BLaER1 (cell line): ENCODE measurements around the gene SLC9C1.

Experiments
- H3K27ac ChIP-seq: shearing (Covaris generic); formaldehyde crosslinking; 2 replicates; pipeline ENCODE4 v1.8.1; 2022
- H3K27me3 ChIP-seq: shearing (Covaris generic); formaldehyde crosslinking; 2 replicates; pipeline ENCODE4 v1.8.1; 2022
- H3K36me3 ChIP-seq: shearing (Covaris generic); formaldehyde crosslinking; 2 replicates; pipeline ENCODE4 v1.8.1; 2022
- H3K4me1 ChIP-seq: shearing (Covaris generic); formaldehyde crosslinking; 2 replicates; pipeline ENCODE4 v1.8.1; 2022
- H3K4me2 ChIP-seq: shearing (Covaris generic); formaldehyde crosslinking; 2 replicates; pipeline ENCODE4 v1.8.1; 2022
- H3K4me3 ChIP-seq: shearing (Covaris generic); formaldehyde crosslinking; 2 replicates; pipeline ENCODE4 v1.8.1; 2022
- H3K9ac ChIP-seq: shearing (Covaris generic); formaldehyde crosslinking; 2 replicates; pipeline ENCODE4 v1.8.1; 2022
- H3K9me3 ChIP-seq: shearing (Covaris generic); formaldehyde crosslinking; 2 replicates; pipeline ENCODE4 v1.8.1; 2022
- H4K20me1 ChIP-seq: shearing (Covaris generic); formaldehyde crosslinking; 2 replicates; pipeline ENCODE4 v1.8.1; 2022
- Cebpa-rat ChIP-seq: shearing (Covaris generic); IDR thresholded peaks from 2 replicates; pipeline ENCODE4 v1.8.1; 2022

Gene SLC9C1

GRCh38 chr3:112280266-112280665 lies 13.8 kb downstream of the SLC9C1 start:
- no peak overlapping the region for H3K4me3 ChIP-seq
- no peaks in the 10 kb centered on the region for H4K20me1 ChIP-seq
- no peaks in the 10 kb centered on the region for H3K27me3 ChIP-seq
- TF ChIP-seq Cebpa-rat = no peak
- no peaks in the 10 kb centered on the region for H3K36me3 ChIP-seq
- H3K4me1 ChIP-seq = no peaks in the 10 kb centered on the region
- H3K4me2 ChIP-seq = no peak overlapping the region
- H3K27ac ChIP-seq = no peak overlapping the region
- H3K9ac ChIP-seq = no peak overlapping the region
- no peaks in the 10 kb centered on the region for H3K9me3 ChIP-seq

- H3K4me1 ChIP-seq = no peaks in the 10 kb centered on the region
- H3K4me2 ChIP-seq = no peak overlapping the region
- no peak overlapping the region for H3K4me3 ChIP-seq
- H4K20me1 ChIP-seq = no peaks in the 10 kb centered on the region
- H3K27me3 ChIP-seq = no peaks in the 10 kb centered on the region
- no peak for TF ChIP-seq Cebpa-rat
- no peaks in the 10 kb centered on the region for H3K9me3 ChIP-seq
- H3K9ac ChIP-seq = no peak overlapping the region
- H3K27ac ChIP-seq = no peak overlapping the region
- no peaks in the 10 kb centered on the region for H3K36me3 ChIP-seq
Measured at GRCh38 chr3:112273536-112273935, 20.5 kb downstream of the SLC9C1 start.

- H3K36me3 ChIP-seq = no peaks in the 10 kb centered on the region
- no peak overlapping the region for H3K4me3 ChIP-seq
- no peak overlapping the region for H3K27ac ChIP-seq
- H3K4me2 ChIP-seq = no peak overlapping the region
- no peaks in the 10 kb centered on the region for H4K20me1 ChIP-seq
- no peaks in the 10 kb centered on the region for H3K27me3 ChIP-seq
- no peak for TF ChIP-seq Cebpa-rat
- no peaks in the 10 kb centered on the region for H3K4me1 ChIP-seq
- no peak overlapping the region for H3K9ac ChIP-seq
- H3K9me3 ChIP-seq = no peaks in the 10 kb centered on the region
Measured at GRCh38 chr3:112261742-112262141, 32.3 kb downstream of the SLC9C1 start.

GRCh38 chr3:112260563-112260962 lies 33.5 kb downstream of the SLC9C1 start:
- no peaks in the 10 kb centered on the region for H4K20me1 ChIP-seq
- H3K36me3 ChIP-seq = no peaks in the 10 kb centered on the region
- H3K27me3 ChIP-seq = no peaks in the 10 kb centered on the region
- no peak for TF ChIP-seq Cebpa-rat
- H3K9me3 ChIP-seq = no peaks in the 10 kb centered on the region; the same call in 1 of the 2 replicates
- H3K9ac ChIP-seq = no peak overlapping the region
- H3K4me2 ChIP-seq = no peak overlapping the region
- no peak overlapping the region for H3K27ac ChIP-seq
- H3K4me3 ChIP-seq = no peak overlapping the region
- no peaks in the 10 kb centered on the region for H3K4me1 ChIP-seq

GRCh38 chr3:112253301-112253971 lies 40.6 kb downstream of the SLC9C1 start:
- no peak overlapping the region for H3K9ac ChIP-seq
- H3K27ac ChIP-seq = no peak overlapping the region
- no peaks in the 10 kb centered on the region for H4K20me1 ChIP-seq
- no peaks in the 10 kb centered on the region for H3K36me3 ChIP-seq
- no peaks in the 10 kb centered on the region for H3K4me1 ChIP-seq
- TF ChIP-seq Cebpa-rat = no peak
- H3K4me3 ChIP-seq = no peak overlapping the region
- no peaks in the 10 kb centered on the region for H3K27me3 ChIP-seq
- H3K9me3 ChIP-seq = peaks cover 27% of the 10 kb centered on the region
- H3K4me2 ChIP-seq = no peak overlapping the region

- no peaks in the 10 kb centered on the region for H3K36me3 ChIP-seq
- H4K20me1 ChIP-seq = no peaks in the 10 kb centered on the region
- no peak overlapping the region for H3K4me3 ChIP-seq
- H3K9me3 ChIP-seq = peaks cover 14% of the 10 kb centered on the region
- no peak for TF ChIP-seq Cebpa-rat
- no peak overlapping the region for H3K4me2 ChIP-seq
- H3K27ac ChIP-seq = no peak overlapping the region
- H3K27me3 ChIP-seq = no peaks in the 10 kb centered on the region
- H3K9ac ChIP-seq = no peak overlapping the region
- peaks cover 11% of the 10 kb centered on the region for H3K4me1 ChIP-seq
Measured at GRCh38 chr3:112247900-112248299, 46.1 kb downstream of the SLC9C1 start.

GRCh38 chr3:112247350-112247749 lies 46.7 kb downstream of the SLC9C1 start:
- TF ChIP-seq Cebpa-rat = no peak
- Histone ChIP-seq H3K27me3 (no peaks in the 10 kb centered on the region), H4K20me1 (no peaks in the 10 kb centered on the region), H3K9ac (no peak overlapping the region), H3K9me3 (peaks cover 8% of the 10 kb centered on the region; the same call in 1 of the 2 replicates), H3K4me1 (peaks cover 11% of the 10 kb centered on the region), H3K36me3 (no peaks in the 10 kb centered on the region), H3K4me2 (peak overlapping the region; percentile 23), H3K4me3 (no peak overlapping the region), H3K27ac (no peak overlapping the region)

GRCh38 chr3:112233083-112233482 lies 60.9 kb downstream of the SLC9C1 start:
- Histone ChIP-seq H3K9ac (no peak overlapping the region), H3K9me3 (no peaks in the 10 kb centered on the region), H3K27me3 (no peaks in the 10 kb centered on the region), H3K4me2 (no peak overlapping the region), H3K36me3 (no peaks in the 10 kb centered on the region), H3K4me1 (no peaks in the 10 kb centered on the region), H3K4me3 (no peak overlapping the region), H4K20me1 (no peaks in the 10 kb centered on the region), H3K27ac (no peak overlapping the region)
- TF ChIP-seq Cebpa-rat = no peak

- H3K9ac ChIP-seq = no peak overlapping the region
- no peaks in the 10 kb centered on the region for H3K9me3 ChIP-seq
- no peak for TF ChIP-seq Cebpa-rat
- H3K4me1 ChIP-seq = no peaks in the 10 kb centered on the region
- no peak overlapping the region for H3K27ac ChIP-seq
- no peaks in the 10 kb centered on the region for H3K36me3 ChIP-seq
- no peak overlapping the region for H3K4me3 ChIP-seq
- H3K27me3 ChIP-seq = no peaks in the 10 kb centered on the region
- H4K20me1 ChIP-seq = no peaks in the 10 kb centered on the region
- no peak overlapping the region for H3K4me2 ChIP-seq
Measured at GRCh38 chr3:112231727-112232126, 62.3 kb downstream of the SLC9C1 start.

GRCh38 chr3:112230033-112230432 lies 64.0 kb downstream of the SLC9C1 start:
- Histone ChIP-seq H3K27me3 (no peaks in the 10 kb centered on the region), H3K36me3 (no peaks in the 10 kb centered on the region), H3K4me1 (no peaks in the 10 kb centered on the region), H4K20me1 (no peaks in the 10 kb centered on the region), H3K4me2 (no peak overlapping the region), H3K27ac (no peak overlapping the region), H3K9ac (no peak overlapping the region), H3K9me3 (peaks cover 14% of the 10 kb centered on the region), H3K4me3 (no peak overlapping the region)
- TF ChIP-seq Cebpa-rat = no peak

GRCh38 chr3:112228786-112229185 lies 65.2 kb downstream of the SLC9C1 start:
- Histone ChIP-seq H3K9ac (no peak overlapping the region), H3K36me3 (no peaks in the 10 kb centered on the region), H3K27me3 (no peaks in the 10 kb centered on the region), H3K9me3 (peaks cover 22% of the 10 kb centered on the region), H3K4me3 (no peak overlapping the region), H3K4me2 (no peak overlapping the region), H3K4me1 (no peaks in the 10 kb centered on the region), H3K27ac (no peak overlapping the region), H4K20me1 (no peaks in the 10 kb centered on the region)
- TF ChIP-seq Cebpa-rat = no peak
